ENCODE measurements around the gene ABCC1. TPM values are rescaled to one million over a fixed set of nuclear protein-coding genes. Genes with fewer than 3 reads are reported as not detected.
A peak's percentile ranks its signal among the peaks of the same experiment; 100 is the strongest.

Gene ABCC1
- polyA plus RNA-seq, 1 experiment = 69.7 TPM

GRCh38 chr16:16073891-16074881, 124.8 kb downstream of the ABCC1 start:
- peak; percentile 81 for DNase-seq (ENCODE audit: low read depth, low spot score)
- Histone ChIP-seq H3K4me3 (ENCODE audit: low read depth, low read length) (no peak overlapping the region), H3K9me3 (ENCODE audit: control insufficient read depth, insufficient read depth, low read length) (no peaks in the 10 kb centered on the region), H3K27me3 (ENCODE audit: control insufficient read depth, insufficient read depth, low read length) (no peaks in the 10 kb centered on the region), H3K27ac (ENCODE audit: low read depth, low read length) (peak overlapping the region; percentile 85)
- TF ChIP-seq CTCF (IDR thresholded peaks at IDR 0.05; ENCODE audit: low read depth, low read length) = no peak; the same call in 1 of the 2 replicates
- CTCF ChIA-PET = interaction anchor here (0.7 to 1.7 kb wide), 2 partner anchors 200 to 386 kb away, joined by 3 to 6 read pairs; no protein-coding TSS in a partner anchor
- POLR2A ChIA-PET = interaction anchor here (0.5 to 1.3 kb wide), 7 partner anchors 12 to 245 kb away, joined by 3 to 6 read pairs (median 5); no protein-coding TSS in a partner anchor

GRCh38 chr16:16075488-16076422, 126.3 kb downstream of the ABCC1 start:
- no peak for DNase-seq (ENCODE audit: low read depth, low spot score)
- ChIA-PET POLR2A (no interaction called here), CTCF (interaction anchor here (0.7 to 1.7 kb wide), 3 partner anchors 201 to 298 kb away, joined by 3 to 6 read pairs (median 6); no protein-coding TSS in a partner anchor)
- TF ChIP-seq CTCF (IDR thresholded peaks at IDR 0.05; ENCODE audit: low read depth, low read length) = no peak
- Histone ChIP-seq H3K27me3 (ENCODE audit: control insufficient read depth, insufficient read depth, low read length) (no peaks in the 10 kb centered on the region), H3K27ac (ENCODE audit: low read depth, low read length) (peak overlapping the region; percentile 73), H3K9me3 (ENCODE audit: control insufficient read depth, insufficient read depth, low read length) (no peaks in the 10 kb centered on the region), H3K4me3 (ENCODE audit: low read depth, low read length) (no peak overlapping the region)

GRCh38 chr16:16076423-16076813, 127.0 kb downstream of the ABCC1 start:
- DNase-seq (ENCODE audit: low read depth, low spot score) = no peak
- ChIA-PET CTCF (no interaction called here), POLR2A (no interaction called here)
- TF ChIP-seq CTCF (IDR thresholded peaks at IDR 0.05; ENCODE audit: low read depth, low read length) = no peak
- H3K9me3 ChIP-seq (ENCODE audit: control insufficient read depth, insufficient read depth, low read length) = no peaks in the 10 kb centered on the region
- H3K27me3 ChIP-seq (ENCODE audit: control insufficient read depth, insufficient read depth, low read length) = no peaks in the 10 kb centered on the region
- no peak overlapping the region for H3K4me3 ChIP-seq (ENCODE audit: low read depth, low read length)
- H3K27ac ChIP-seq (ENCODE audit: low read depth, low read length) = no peak overlapping the region

GRCh38 chr16:16080465-16081065, 131.1 kb downstream of the ABCC1 start:
- no peak for DNase-seq (ENCODE audit: low read depth, low spot score)
- no peaks in the 10 kb centered on the region for H3K27me3 ChIP-seq (ENCODE audit: control insufficient read depth, insufficient read depth, low read length)
- no peak overlapping the region for H3K4me3 ChIP-seq (ENCODE audit: low read depth, low read length)
- H3K9me3 ChIP-seq (ENCODE audit: control insufficient read depth, insufficient read depth, low read length) = peaks cover 15% of the 10 kb centered on the region
- CTCF ChIA-PET = no interaction called here
- POLR2A ChIA-PET = interaction anchor here (0.6 to 0.9 kb wide), 2 partner anchors 16 to 275 kb away, joined by 3 read pairs; no protein-coding TSS in a partner anchor
- no peak overlapping the region for H3K27ac ChIP-seq (ENCODE audit: low read depth, low read length)
- TF ChIP-seq CTCF (IDR thresholded peaks at IDR 0.05; ENCODE audit: low read depth, low read length) = no peak

Measured in AG04450 (cell line).